ENCODE results near the gene ACVR2A. TPM values are rescaled to one million over a fixed set of nuclear protein-coding genes. Genes with fewer than 3 reads are reported as not detected.
A peak's percentile ranks its signal among the peaks of the same experiment; 100 is the strongest.

Gene ACVR2A
- total RNA-seq, 1 donor from 2014 or later, result 157 TPM

DNA sequence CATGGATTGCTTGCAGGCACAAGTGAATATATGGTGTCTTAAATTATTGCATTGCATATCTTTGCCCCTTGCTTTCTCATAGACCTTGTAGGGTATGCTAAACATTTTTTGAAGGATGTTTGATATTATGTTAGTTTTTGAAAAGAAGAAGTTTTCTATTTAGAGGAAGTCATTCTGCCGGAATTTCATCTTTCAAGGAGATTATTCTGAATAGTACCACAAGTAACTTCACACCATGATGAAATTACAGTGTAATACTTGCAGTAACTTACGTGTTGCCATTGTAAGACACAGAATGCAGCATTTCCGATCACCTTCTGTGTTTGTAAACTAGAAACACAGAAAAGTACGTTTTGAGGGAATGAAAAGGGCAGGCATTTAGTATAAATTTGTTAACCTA, 71.9 kb downstream of the ACVR2A start:
- no peak for DNase-seq (ENCODE audit: low spot score in 2 of 2)
- FAIRE-seq, result no peak

GRCh38 chr2:147917161-147917560, 72.3 kb downstream of the ACVR2A start:
- FAIRE-seq, result no peak

DNA sequence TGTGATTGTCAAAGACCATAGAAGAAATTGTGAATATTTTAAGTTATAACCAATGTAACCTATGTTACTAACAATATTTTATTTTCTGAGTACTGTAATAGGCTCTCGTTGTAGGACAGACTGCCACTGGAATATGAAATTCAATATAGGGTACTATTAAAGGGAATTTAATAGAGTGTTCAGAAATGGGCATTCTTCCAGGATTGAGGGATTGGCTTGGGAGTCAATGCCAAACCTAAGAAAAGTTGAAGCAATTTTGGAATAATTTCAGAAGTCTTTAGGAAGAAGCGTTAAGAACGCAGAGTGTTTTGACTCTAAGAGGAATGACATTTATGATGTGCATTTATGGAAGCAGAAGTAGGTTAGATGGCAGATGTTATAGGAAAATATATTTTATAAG, 79.0 kb downstream of the ACVR2A start:
- no peak for DNase-seq (ENCODE audit: low spot score in 2 of 2)
- FAIRE-seq, result no peak

More at GRCh38 chr2:147917161-147917560, 72.3 kb downstream of the ACVR2A start:
- no peak for DNase-seq (ENCODE audit: low spot score in 2 of 2)

DNA sequence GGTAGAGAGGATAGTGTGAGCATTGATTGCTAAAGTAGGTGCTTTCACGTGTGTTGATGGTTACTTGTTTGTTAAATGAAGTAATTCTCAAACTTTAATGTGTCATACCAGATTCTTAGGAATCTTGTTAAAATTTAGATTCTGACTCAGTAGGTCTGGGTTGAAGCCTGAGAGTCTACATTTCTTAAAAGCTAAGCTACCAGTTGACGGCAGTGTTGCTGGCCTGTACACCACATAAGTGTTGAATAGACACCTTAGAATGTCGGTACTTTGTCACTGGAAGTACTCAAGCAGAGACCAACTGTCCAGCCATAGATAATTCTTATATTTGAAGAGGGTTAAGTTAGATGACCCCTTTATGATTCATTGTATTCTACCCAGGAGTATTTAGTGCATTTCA, 79.8 kb downstream of the ACVR2A start:
- no peak for FAIRE-seq

GRCh38 chr2:147925886-147926285, 81.1 kb downstream of the ACVR2A start:
- DNase-seq (ENCODE audit: low spot score in 2 of 2), result no peak
- no peak for FAIRE-seq

More for the DNA sequence above, 79.8 kb downstream of the ACVR2A start:
- no peak for DNase-seq (ENCODE audit: low spot score in 2 of 2)

DNA sequence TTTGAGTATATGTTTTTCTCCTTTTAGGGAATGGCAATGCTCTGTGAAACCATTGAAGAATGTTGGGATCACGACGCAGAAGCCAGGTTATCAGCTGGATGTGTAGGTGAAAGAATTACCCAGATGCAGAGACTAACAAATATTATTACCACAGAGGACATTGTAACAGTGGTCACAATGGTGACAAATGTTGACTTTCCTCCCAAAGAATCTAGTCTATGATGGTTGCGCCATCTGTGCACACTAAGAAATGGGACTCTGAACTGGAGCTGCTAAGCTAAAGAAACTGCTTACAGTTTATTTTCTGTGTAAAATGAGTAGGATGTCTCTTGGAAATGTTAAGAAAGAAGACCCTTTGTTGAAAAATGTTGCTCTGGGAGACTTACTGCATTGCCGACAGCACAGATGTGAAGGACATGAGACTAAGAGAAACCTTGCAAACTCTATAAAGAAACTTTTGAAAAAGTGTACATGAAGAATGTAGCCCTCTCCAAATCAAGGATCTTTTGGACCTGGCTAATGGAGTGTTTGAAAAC, 82.3 kb downstream of the ACVR2A start:
- FAIRE-seq (no peak), DNase-seq (ENCODE audit: low spot score in 2 of 2) (no peak)

DNA sequence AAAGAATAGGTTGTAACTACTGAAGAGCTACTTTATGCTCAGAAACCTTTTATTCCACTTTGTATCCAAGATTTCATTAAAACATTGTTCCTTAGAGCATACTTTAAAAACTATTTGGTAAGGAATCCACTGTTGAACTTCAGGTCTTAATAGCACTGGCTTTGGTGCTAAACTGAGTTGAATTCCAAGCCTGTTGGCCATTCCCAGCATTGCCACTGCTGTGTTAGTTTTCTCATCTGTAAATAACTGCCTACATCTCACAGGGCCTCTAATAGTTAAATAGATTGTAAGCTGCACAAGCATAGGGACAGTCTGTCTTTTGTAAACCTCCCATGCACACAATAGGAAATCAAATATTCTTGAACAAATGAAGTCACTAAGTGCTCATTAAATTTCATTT, 89.1 kb downstream of the ACVR2A start:
- DNase-seq (ENCODE audit: low spot score in 2 of 2) (no peak), FAIRE-seq (no peak)

DNA sequence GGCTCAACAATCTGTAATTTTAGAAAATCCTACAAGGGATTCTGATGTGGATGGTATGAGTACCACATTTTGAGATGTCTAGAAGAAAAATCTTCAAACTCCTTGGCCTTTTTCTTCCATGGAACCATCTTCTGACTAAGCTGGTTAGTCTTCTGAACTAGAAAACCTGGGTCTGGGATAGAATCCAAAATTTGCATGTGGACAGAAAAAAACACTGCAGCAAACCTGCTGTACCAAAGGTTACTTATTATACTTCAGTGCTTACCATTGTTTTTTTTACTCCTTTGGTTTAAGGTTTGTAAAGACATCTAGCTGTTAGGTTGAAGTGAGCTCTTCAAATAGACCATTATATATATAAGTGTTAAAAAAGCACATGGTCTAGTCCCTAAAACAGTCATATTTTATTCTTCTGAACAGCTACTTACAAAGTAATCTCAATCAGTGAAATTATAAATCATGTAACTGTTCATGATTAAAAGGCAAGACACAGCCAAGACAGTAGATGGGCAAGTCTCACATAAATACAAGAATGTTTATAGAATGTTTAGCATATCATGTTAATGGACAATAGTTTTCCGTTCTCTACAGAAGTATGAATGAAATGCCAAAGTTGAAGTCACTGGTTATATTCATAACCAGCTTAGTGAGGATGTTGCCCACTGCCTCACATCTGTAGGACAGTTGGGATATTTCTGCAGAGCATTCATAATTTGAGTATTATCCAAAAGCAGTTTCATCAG, 90.2 kb downstream of the ACVR2A start:
- no peak for DNase-seq (ENCODE audit: low spot score in 2 of 2)
- no peak for FAIRE-seq

- DNase-seq (ENCODE audit: low spot score in 2 of 2) (peak in 1 of 2 donors; percentile 1), FAIRE-seq (peak; percentile 96)
These were observed 93.0 kb downstream of the ACVR2A start for GRCh38 chr2:147937744-147938349.

GRCh38 chr2:147939313-147939712, 94.5 kb downstream of the ACVR2A start:
- DNase-seq (ENCODE audit: low spot score in 2 of 2), result no peak
- no peak for FAIRE-seq

DNA sequence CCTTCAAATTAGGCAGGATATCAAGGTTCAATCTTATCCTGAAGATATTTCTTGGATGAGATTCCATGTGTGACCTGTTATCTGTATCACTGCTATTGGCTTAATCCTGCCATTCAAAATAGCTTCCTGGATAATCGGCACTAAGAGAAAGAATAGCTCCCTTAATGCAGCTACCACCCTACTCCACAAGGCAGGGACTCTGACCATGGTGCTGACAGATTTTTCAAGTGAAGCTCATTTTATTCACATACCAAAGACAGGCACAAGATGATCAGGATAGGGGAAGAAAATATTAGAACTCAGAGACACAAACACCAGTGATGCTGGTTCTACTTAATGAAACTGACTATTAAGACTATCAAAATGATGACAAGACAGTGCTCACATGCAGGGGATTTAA, 100.8 kb downstream of the ACVR2A start:
- no peak for FAIRE-seq
- DNase-seq (ENCODE audit: low spot score in 2 of 2), result no peak

DNA sequence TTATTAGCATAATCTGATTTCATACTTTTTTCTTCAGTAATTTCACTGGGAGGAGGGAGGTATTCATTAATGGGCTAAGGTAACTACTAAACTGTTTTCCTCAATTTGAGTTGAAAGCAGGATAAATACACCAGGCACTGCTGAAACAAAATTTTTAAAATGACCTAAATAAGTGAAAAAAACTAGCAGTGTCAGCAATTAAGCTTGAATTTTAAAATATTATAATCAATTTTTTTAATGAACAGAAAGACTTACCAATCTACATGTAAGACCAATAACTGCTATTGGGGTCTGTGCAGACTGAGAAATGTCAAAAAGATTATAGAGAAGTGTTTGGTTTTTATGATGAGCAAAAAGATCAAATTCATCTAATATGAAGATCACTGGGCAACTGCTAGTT, 107.3 kb downstream of the ACVR2A start:
- FAIRE-seq (no peak), DNase-seq (ENCODE audit: low spot score in 2 of 2) (no peak)

DNA sequence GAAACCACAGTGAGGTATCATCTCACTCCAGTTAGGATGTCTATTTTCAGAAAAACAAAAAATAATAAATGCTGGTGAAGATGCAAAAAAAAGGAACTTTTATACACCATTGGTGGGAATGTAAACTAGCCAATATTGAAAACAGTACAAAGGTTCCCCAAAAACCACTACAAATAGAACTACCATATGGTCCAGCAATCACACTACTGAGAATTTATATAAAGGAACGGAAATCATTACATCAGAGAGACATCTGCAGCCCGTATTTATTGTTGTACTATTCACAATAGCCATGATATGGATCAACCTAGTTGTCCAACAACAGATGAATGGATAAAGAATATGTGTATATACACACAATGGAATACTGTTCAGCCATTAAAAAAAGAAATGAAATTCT, 123.7 kb downstream of the ACVR2A start:
- FAIRE-seq, result no peak
- DNase-seq (ENCODE audit: low spot score in 2 of 2), result no peak

- FAIRE-seq (no peak), DNase-seq (ENCODE audit: low spot score in 2 of 2) (no peak)
These were observed 131.3 kb downstream of the ACVR2A start for GRCh38 chr2:147976102-147976501.

- FAIRE-seq (no peak), DNase-seq (ENCODE audit: low spot score in 2 of 2) (no peak)
These were observed 132.8 kb downstream of the ACVR2A start for GRCh38 chr2:147977679-147978078.

Small RNA genes within 50 kb of the gene (small RNA-seq; reads per million reads assigned to genes)
- gene RNU6-1275P, result not detected

Other genes with a start within 250 kb of the ACVR2A start
- 74.6 TPM for gene ORC4, start 175.7 kb downstream of the ACVR2A start, total RNA-seq
- 29.3 TPM for gene MBD5, start 176.1 kb downstream of the ACVR2A start, total RNA-seq

Data from frontal cortex (tissue), 4 donors.